H9 (cell line): ENCODE data around the gene RMI2. TPM values are rescaled to one million over a fixed set of nuclear protein-coding genes. Genes with fewer than 3 reads are reported as not detected.
A peak's percentile ranks its signal among the peaks of the same experiment; 100 is the strongest.

Experiments
- DNase-seq: peaks from one replicate; pipeline ENCODE4 v3.0.0-alpha.2; 2017
- H2AFZ ChIP-seq: one replicate; pipeline ENCODE4 v1.6.1; 2013; ENCODE audit warnings: mild to moderate bottlenecking, low read length, control low read depth, moderate library complexity
- H2AK5ac ChIP-seq: 2 replicates; pipeline ENCODE4 v1.6.1; 2013; ENCODE audit warnings: low read length, control low read depth, mixed read lengths; ENCODE audit not compliant: insufficient read length
- H2BK120ac ChIP-seq: one replicate; pipeline ENCODE4 v1.6.1; 2013; ENCODE audit warnings: low read depth, mild to moderate bottlenecking, low read length, control low read depth, inconsistent platforms; ENCODE audit not compliant: poor library complexity, severe bottlenecking
- H2BK12ac ChIP-seq: 2 replicates; pipeline ENCODE4 v1.6.1; 2013; ENCODE audit warnings: low read length, control low read depth, mixed read lengths, low read depth; ENCODE audit not compliant: insufficient read length
- H2BK15ac ChIP-seq: 2 replicates; pipeline ENCODE4 v1.6.1; 2013; ENCODE audit warnings: low read depth, low read length, control low read depth
- H2BK20ac ChIP-seq: one replicate; pipeline ENCODE4 v1.6.1; 2013; ENCODE audit warnings: low read depth, mild to moderate bottlenecking, low read length, control low read depth, inconsistent platforms; ENCODE audit not compliant: poor library complexity, severe bottlenecking
- H2BK5ac ChIP-seq: 2 replicates; pipeline ENCODE4 v1.6.1; 2013; ENCODE audit warnings: low read length, control low read depth, mixed read lengths; ENCODE audit not compliant: insufficient read length
- H3K14ac ChIP-seq: 2 replicates; pipeline ENCODE4 v1.6.1; 2013; ENCODE audit warnings: low read length, control low read depth; ENCODE audit not compliant: insufficient read depth
- H3K18ac ChIP-seq: 2 replicates; pipeline ENCODE4 v1.6.1; 2013; ENCODE audit warnings: low read depth, mild to moderate bottlenecking, mixed read lengths, low read length, control low read depth; ENCODE audit not compliant: insufficient read length
- H3K23ac ChIP-seq: 2 replicates; pipeline ENCODE4 v1.6.1; 2013; ENCODE audit warnings: low read length, control low read depth, mixed read lengths, low read depth; ENCODE audit not compliant: insufficient read length
- H3K23me2 ChIP-seq: 2 replicates; pipeline ENCODE4 v1.6.1; 2013; ENCODE audit warnings: low read depth, mild to moderate bottlenecking, mixed read lengths, low read length, control low read depth; ENCODE audit not compliant: insufficient read length, poor library complexity, severe bottlenecking
- H3K27ac ChIP-seq: 2 replicates; pipeline ENCODE4 v1.5.1; 2013; ENCODE audit warnings: low read length, control low read depth, mixed read lengths, low read depth; ENCODE audit not compliant: insufficient read length
- H3K27me3 ChIP-seq: 2 replicates; pipeline ENCODE4 v1.6.1; 2013; ENCODE audit warnings: low read length, control low read depth, inconsistent platforms; ENCODE audit not compliant: insufficient read depth
- H3K4ac ChIP-seq: 2 replicates; pipeline ENCODE4 v1.6.1; 2013; ENCODE audit warnings: low read depth, mild to moderate bottlenecking, control low read depth, inconsistent platforms, low read length, moderate library complexity
- H3K4me1 ChIP-seq: 2 replicates; pipeline ENCODE4 v1.6.1; 2013; ENCODE audit warnings: low read length, control low read depth, inconsistent platforms; ENCODE audit not compliant: insufficient read depth
- H3K4me2 ChIP-seq: 2 replicates; pipeline ENCODE4 v1.6.1; 2013; ENCODE audit warnings: low read length, control low read depth, mixed read lengths; ENCODE audit not compliant: insufficient read length, insufficient read depth
- H3K56ac ChIP-seq: 2 replicates; pipeline ENCODE4 v1.6.1; 2013; ENCODE audit warnings: low read depth, mild to moderate bottlenecking, mixed read lengths, low read length, control low read depth; ENCODE audit not compliant: insufficient read length
- H3K79me1 ChIP-seq: 2 replicates; pipeline ENCODE4 v1.6.1; 2013; ENCODE audit warnings: low read depth, mild to moderate bottlenecking, moderate library complexity, low read length, control low read depth, inconsistent platforms; ENCODE audit not compliant: insufficient read depth, poor library complexity, severe bottlenecking
- H3K79me2 ChIP-seq: 2 replicates; pipeline ENCODE4 v1.6.1; 2013; ENCODE audit warnings: low read length, control low read depth, inconsistent platforms; ENCODE audit not compliant: insufficient read depth
- H3K9ac ChIP-seq: 2 replicates; pipeline ENCODE4 v1.6.1; 2013; ENCODE audit warnings: low read length, control low read depth, mixed read lengths; ENCODE audit not compliant: insufficient read length; ENCODE audit errors: extremely low read depth
- H3K9me3 ChIP-seq: one replicate; pipeline ENCODE4 v1.6.1; 2013; ENCODE audit warnings: low read depth, low read length, inconsistent platforms; ENCODE audit not compliant: control insufficient read depth
- H3T11ph ChIP-seq: one replicate; pipeline ENCODE4 v1.6.1; 2013; ENCODE audit warnings: mild to moderate bottlenecking, low read length, control low read depth, inconsistent platforms
- H4K20me1 ChIP-seq: one replicate; pipeline ENCODE4 v1.6.1; 2013; ENCODE audit not compliant: control insufficient read depth, insufficient read length, insufficient read depth
- H4K5ac ChIP-seq: 2 replicates; pipeline ENCODE4 v1.6.1; 2013; ENCODE audit warnings: low read depth, mild to moderate bottlenecking, mixed read lengths, low read length, control low read depth; ENCODE audit not compliant: insufficient read length
- H4K8ac ChIP-seq: replicated peaks from 2 replicates; pipeline ENCODE4 v1.6.1; 2013; ENCODE audit warnings: low read length, control low read depth, mixed read lengths, low read depth; ENCODE audit not compliant: insufficient read length
- H4K91ac ChIP-seq: 2 replicates; pipeline ENCODE4 v1.6.1; 2013; ENCODE audit warnings: low read depth, mild to moderate bottlenecking, moderate library complexity, mixed read lengths, low read length, control low read depth; ENCODE audit not compliant: insufficient read length
- H3K27ac Mint-ChIP-seq, 3 experiments: 2 replicates in 2 of 3; 3 replicates in 1 of 3; pipeline ENCODE4 v1.8.0; 2020 to 2021; ENCODE audit warnings: mixed read lengths in 3 of 3, mild to moderate bottlenecking in 1 of 3, moderate library complexity in 1 of 3
- H3K27me3 Mint-ChIP-seq: 2 replicates; pipeline ENCODE4 v1.8.0; 2021; ENCODE audit warnings: low read depth, mild to moderate bottlenecking, moderate library complexity, mixed read lengths
- H3K36me3 Mint-ChIP-seq, 3 experiments: 2 replicates in 2 of 3; 3 replicates in 1 of 3; pipeline ENCODE4 v1.8.0; 2020 to 2021; ENCODE audit warnings: low read depth in 3 of 3, mixed read lengths in 3 of 3; ENCODE audit not compliant: insufficient read depth in 1 of 3
- H3K4me1 Mint-ChIP-seq, 2 experiments: 2 replicates each; pipeline ENCODE4 v1.8.0; 2020; ENCODE audit warnings: mixed read lengths in 2 of 2
- H3K4me3 Mint-ChIP-seq, 2 experiments: 2 replicates in 1 of 2; 3 replicates in 1 of 2; pipeline ENCODE4 v1.8.0; 2020 to 2021; ENCODE audit warnings: mild to moderate bottlenecking in 2 of 2, mixed read lengths in 2 of 2, moderate library complexity in 1 of 2
- H3K9me3 Mint-ChIP-seq, 2 experiments: 2 replicates in 1 of 2; 3 replicates in 1 of 2; pipeline ENCODE4 v1.8.0; 2020; ENCODE audit warnings: mild to moderate bottlenecking in 2 of 2, mixed read lengths in 2 of 2, moderate library complexity in 1 of 2
- WGBS: extraction: QIAGEN DNeasy Blood & Tissue Kit; methylation state at CpG from one replicate; pipeline ENCODE4 v1.1.7; 2013; ENCODE audit warnings: missing lambda C conversion rate, low lambda C conversion rate, mixed read lengths; ENCODE audit not compliant: insufficient read length; ENCODE audit errors: extremely low coverage; 5-methylcytosine and 5-hydroxymethylcytosine counted together
- total RNA-seq: library from RNA; stranded (reverse); gene quantifications from 2 replicates; pipeline ENCODE4 v1.2.1, GENCODE V29; 2021
- TF ChIP-seq, protein P1 (sequence below): fragments of 200-600 bp; sonication (generic); conservative IDR thresholded peaks from 3 replicates; pipeline ENCODE4 v1.8.0; 2021; ENCODE audit warnings: antibody characterized with exemption, mild to moderate bottlenecking

Gene RMI2
- total RNA-seq, 1 experiment from 2014 or later = 57.6 TPM

DNA sequence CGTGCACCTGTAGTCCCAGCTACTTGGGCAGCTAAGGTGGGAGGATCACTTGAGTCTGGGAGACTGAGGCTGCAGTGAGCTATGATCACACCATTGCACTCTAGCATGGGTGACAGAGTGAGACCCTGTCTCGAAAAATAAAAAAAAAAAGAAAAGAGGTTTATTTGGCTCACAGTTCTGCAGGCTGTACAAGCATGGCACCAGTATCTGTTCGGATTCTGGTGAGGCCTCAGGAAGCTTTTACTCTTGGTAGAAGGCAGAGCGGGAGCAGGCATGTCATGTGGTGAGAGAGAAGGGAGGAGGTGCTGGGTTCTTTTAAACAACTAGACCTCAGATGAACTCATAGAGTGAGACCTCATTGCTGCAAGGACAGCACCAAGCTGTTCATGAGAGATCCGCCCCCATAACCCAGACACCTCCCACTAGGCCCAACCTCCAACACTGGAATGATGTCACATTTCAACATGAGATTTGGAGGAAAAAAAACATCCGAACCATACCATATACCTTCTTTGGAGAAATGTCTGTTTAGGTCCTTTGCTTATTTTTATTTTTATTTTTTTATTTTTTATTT lies 10.3 kb upstream of the RMI2 start:
- Mint-ChIP-seq H3K27ac (peak overlapping the region in 1 of 3 experiments; percentile 17; a peak in 1 of 7 replicates), H3K36me3 (peaks cover 16 to 19% (median 17%) of the 10 kb centered on the region in 3 experiments), H3K27me3 (no peaks in the 10 kb centered on the region), H3K4me3 (no peak overlapping the region), H3K9me3 (peaks cover 18 to 22% of the 10 kb centered on the region in 2 experiments), H3K4me1 (peaks cover 7 to 8% of the 10 kb centered on the region in 2 experiments)
- Histone ChIP-seq H2BK5ac (no peak overlapping the region), H3K4ac (no peak overlapping the region), H2BK12ac (no peak overlapping the region), H3K79me1 (no peaks in the 10 kb centered on the region), H3K4me2 (no peak overlapping the region), H2BK20ac (no peak overlapping the region), H3T11ph (no peak overlapping the region), H4K8ac (no peak overlapping the region), H3K27me3 (no peaks in the 10 kb centered on the region), H3K23ac (no peak overlapping the region), H3K27ac (no peak overlapping the region), H2BK120ac (no peak overlapping the region), H4K20me1 (no peaks in the 10 kb centered on the region), H3K23me2 (no peaks in the 10 kb centered on the region), H2AFZ (no peak overlapping the region), H3K9me3 (no peaks in the 10 kb centered on the region), H3K14ac (no peak overlapping the region), H3K56ac (no peak overlapping the region), H3K79me2 (no peaks in the 10 kb centered on the region), H4K91ac (no peak overlapping the region), H3K18ac (no peak overlapping the region), H2BK15ac (no peak overlapping the region), H3K9ac (no peak overlapping the region), H3K4me1 (no peaks in the 10 kb centered on the region; the same call in 1 of the 2 replicates), H2AK5ac (no peak overlapping the region), H4K5ac (no peak overlapping the region)
- TF ChIP-seq, protein P1, sequence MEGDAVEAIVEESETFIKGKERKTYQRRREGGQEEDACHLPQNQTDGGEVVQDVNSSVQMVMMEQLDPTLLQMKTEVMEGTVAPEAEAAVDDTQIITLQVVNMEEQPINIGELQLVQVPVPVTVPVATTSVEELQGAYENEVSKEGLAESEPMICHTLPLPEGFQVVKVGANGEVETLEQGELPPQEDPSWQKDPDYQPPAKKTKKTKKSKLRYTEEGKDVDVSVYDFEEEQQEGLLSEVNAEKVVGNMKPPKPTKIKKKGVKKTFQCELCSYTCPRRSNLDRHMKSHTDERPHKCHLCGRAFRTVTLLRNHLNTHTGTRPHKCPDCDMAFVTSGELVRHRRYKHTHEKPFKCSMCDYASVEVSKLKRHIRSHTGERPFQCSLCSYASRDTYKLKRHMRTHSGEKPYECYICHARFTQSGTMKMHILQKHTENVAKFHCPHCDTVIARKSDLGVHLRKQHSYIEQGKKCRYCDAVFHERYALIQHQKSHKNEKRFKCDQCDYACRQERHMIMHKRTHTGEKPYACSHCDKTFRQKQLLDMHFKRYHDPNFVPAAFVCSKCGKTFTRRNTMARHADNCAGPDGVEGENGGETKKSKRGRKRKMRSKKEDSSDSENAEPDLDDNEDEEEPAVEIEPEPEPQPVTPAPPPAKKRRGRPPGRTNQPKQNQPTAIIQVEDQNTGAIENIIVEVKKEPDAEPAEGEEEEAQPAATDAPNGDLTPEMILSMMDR = no peak
- WGBS = no CpG with 5 or more reads among the region's 6 CpGs
- DNase-seq = no peak
